GM18508 (cell line): Measurements from ENCODE around the gene HES7.

Experiments
- ATAC-seq: cut with Tn5 transposase; IDR thresholded peaks from one replicate; pipeline ENCODE4 v1.9.1; 2021; ENCODE audit warnings: moderate number of reproducible peaks; ENCODE audit not compliant: insufficient read depth, unreplicated experiment

HES7 gene

GRCh38 chr17:8143581-8144400 lies 19.9 kb upstream of the HES7 start:
- ATAC-seq: no peak

- ATAC-seq: no peak
Measured at GRCh38 chr17:8142887-8143580, 19.1 kb upstream of the HES7 start.

GRCh38 chr17:8142158-8142886 lies 18.4 kb upstream of the HES7 start:
- ATAC-seq: no peak

- ATAC-seq: no peak
Measured at GRCh38 chr17:8141741-8142140, 17.8 kb upstream of the HES7 start.

DNA sequence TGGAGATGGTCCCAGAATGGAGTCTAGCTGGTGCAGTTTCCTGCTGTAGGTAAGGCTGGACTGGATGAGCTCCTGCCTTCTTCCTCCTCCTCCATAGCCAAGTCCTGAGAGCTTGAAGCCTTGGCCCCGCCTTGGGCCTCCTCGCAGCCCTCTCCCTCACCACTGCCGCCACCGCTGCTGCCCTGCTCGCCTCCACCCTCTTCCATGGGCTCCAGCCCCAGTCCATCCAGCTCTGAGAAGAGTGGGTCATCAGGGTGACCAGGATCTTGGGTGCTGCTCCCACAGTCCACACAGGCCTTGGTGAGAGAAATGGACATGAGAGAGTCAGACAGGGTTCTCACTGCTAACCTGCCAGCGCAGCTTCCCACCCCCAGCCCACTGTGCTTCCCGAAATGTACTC lies 17.1 kb upstream of the HES7 start:
- no peak for ATAC-seq

DNA sequence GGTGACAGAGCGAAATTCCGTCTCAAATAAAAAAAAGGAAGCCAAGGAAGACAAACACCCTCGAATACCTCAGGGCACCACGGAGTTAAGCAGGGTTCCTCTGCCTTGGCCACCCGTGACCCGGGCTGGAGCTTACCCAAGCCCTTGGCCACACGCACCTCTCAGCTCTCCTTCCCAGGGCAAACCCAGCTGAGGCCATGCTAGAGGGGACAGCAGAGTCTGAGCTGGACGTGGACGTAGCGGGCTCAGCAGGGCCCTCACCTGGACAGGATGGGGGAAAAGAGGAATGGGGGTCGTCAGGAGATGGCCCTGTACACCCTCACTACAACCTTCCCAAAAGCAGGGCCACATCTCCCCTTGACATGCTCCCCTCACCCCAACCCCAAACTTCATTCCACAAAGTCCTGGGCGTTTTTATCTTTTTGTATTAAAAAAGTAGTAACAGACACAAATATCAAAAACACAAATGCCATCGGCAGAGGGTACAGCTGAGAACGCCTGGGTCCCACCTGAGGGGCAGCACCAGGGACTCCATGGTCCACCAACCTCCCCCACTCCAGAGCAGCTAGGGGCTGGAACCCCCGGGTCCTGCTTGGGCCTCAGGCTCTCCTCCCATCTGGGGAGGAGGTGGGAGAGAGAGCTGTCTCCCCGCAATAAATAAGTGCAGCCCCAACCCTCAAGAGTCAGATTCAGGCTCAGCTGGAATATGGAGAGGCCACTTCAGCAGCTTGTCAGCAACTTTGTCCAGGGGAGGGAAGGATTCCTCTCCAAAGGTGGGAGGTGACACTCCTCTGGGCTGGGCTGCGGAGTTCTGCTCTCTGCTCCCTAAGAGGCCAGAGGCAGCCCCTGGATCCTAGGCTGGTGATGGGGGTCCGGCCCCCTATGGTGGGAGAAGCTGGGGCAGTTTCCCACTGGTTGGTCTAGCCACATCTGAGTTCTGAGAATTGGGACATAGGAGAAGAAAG lies 16.4 kb upstream of the HES7 start:
- ATAC-seq: no peak

GRCh38 chr17:8138672-8139371 lies 14.9 kb upstream of the HES7 start:
- no peak for ATAC-seq

- ATAC-seq: no peak
Measured at GRCh38 chr17:8138374-8138671, 14.4 kb upstream of the HES7 start.

- no peak for ATAC-seq
Measured at GRCh38 chr17:8137645-8138373, 13.9 kb upstream of the HES7 start.

DNA sequence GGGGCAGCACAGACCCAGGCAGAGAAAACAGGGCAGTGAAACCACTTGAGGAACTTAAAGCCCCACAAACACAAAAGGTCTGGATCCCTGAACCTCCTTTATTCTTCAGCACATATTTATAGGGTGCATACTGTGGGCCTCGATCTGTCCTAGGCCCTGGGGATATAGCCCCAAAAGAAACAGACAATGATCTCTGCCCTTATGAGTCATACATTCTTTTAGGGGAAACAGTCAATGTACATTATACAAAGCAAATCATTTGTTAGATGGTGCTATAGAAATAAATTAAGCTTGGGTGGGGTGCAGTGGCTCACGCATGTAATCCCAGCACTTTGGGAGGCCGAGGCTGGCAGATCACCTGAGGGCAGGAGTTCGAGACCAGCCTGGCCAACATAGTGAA lies 10.0 kb upstream of the HES7 start:
- no peak for ATAC-seq

DNA sequence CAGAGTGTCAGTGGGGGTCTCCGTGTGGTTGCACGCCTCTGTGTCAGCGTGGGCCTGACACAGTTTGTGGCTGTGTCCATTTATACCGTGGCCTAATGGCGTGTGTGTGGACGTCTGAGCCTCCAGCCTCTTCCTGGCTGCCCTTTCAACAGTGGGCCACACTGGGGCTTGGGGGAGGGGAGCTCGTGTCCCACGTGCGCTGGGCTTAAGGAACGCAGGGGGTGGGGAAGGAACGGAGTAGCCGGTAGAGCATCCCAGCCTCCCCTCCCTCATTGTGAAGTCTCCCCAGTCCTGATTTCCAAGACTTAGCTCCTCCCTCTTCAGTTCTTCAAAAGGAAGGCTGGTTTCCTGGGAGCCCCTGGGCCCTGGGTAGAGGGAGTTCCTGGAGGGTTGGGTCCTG lies 9.5 kb upstream of the HES7 start:
- ATAC-seq: no peak

GRCh38 chr17:8131844-8132441 lies 8.0 kb upstream of the HES7 start:
- ATAC-seq: no peak

DNA sequence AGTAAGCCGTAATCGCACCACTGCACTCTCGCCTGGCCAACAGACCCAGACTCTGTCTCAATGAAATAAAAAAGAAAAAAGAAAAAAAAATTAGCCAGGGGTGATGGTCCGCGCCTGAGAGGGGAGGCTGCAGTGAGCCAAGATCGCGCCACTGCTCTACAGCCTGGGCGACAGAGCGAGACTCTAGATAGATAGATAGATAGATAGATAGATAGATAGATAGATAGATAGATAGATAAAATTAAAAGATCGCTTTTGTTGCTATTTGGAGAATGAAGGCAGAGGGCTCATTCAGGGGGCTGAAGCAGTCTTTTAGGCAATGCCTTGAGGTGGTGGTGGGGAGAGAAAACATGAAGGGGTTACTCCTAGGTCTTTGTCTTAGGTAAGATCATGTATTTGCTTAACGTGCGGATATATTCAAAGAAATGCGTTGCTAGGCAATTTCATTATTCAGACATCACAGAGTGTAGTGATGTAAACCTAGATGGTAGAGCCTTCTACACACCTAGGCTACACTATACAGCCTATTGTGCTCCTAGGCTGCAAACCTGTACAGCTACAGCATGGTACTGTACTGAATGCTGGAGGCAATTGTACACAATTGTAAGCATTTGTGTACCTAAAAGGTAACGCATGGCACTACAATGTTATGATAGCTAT lies 4.3 kb upstream of the HES7 start:
- ATAC-seq: no peak

- no peak for ATAC-seq
Measured at GRCh38 chr17:8126491-8127066, 2.7 kb upstream of the HES7 start.

DNA sequence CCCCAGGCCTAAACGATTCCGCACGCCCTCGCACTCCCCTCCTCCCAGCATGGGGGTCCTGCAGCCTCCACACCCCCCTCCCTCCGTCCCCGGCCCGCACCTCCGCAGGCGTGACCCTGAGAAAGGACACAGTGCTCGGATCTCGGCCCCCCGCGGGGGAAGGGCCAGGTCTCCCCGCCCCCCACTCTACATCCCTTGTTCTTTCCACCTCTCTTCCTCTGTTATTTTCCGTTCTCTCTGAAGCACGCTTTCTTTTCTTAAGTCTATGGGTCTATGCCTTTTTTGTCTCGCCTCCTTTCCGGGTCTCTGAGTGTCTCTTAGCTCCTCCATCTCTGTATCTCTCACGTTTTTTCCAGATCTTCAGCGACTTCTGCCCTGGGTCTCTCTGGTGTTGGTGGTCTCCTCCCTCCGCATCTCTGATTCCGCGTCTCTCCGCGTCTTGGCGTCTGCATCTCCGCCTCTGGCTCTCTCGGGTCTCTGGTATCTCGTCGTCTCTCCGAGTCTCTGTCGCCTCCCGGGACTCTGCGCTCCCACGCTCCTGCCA lies 2.1 kb upstream of the HES7 start:
- ATAC-seq: no peak

DNA sequence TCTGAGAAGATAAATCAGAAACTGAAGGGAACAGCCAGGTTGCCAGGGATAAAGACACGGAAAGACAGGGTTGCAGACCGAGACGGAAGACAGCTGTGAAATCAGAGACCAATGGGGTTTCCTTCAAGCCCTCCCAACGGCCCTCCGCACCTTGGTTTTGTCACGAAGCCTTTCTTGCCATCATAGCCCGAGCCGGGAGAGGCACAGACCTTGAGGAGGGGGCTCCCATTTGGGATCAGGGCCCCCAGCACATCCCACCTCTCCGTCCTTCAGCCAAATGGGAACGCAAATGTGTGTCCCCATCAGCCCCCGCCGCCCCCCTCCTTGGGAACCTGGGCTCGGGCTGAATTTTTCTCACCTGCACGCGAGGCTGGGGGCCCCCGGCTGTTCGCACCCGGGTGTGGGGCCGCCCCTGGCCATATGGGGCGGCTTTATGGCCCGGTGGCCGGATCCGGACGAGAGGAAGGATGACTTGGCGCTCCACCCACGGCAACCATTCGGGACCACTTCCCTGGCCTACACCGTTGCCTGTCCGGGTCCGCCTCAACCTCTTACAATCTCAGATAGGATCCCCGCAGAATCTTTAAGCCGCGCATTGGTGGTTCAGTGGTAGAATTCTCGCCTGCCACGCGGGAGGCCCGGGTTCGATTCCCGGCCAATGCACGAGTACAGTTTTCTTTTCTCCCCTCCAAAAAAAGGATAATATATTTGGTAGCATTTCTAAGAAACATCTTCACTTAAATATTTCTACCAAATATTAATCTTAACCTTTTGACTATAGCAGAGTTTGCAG lies 1.4 kb upstream of the HES7 start:
- ATAC-seq: no peak
